Measurements from ENCODE around the gene SORL1-AS1.

The SORL1-AS1 gene

DNA sequence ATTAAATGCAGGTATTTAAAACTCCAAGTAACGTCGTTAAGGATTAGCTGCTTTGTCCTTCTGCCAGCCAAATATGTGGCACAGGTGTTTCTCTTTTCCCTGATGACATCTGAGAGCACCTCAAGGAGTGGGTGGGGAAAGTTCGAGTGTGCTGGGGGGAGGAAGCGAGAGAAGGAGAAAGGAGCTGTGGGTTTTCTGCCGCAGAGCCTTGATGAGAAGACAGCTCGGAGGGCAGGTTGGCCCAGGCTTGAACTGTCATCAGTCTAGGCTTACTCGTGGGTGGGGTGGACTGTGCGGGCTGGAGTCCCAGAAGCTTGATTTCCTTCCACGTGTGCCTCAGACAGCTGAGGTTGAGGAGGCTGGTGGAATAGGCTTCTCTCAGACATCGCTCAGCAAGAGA, 15.2 kb upstream of the SORL1-AS1 start:
- H3K9me3 ChIP-seq (replicated peaks; ENCODE audit: control insufficient read depth, insufficient read depth, low read length) = no peaks in the 10 kb centered on the region
- no peaks in the 10 kb centered on the region for H4K20me1 ChIP-seq (replicated peaks; ENCODE audit: control insufficient read depth, extremely low read depth, insufficient read depth, low read length)
- DNase-seq (ENCODE audit: low read depth, low spot score) (no peak), FAIRE-seq (no peak)
- dilution Hi-C loops (cut with MboI; ENCODE audit: extremely low pct_ligation_motif_present, low sequenced_read_pairs) = no loop called here
- H2AFZ ChIP-seq (ENCODE audit: low read depth, low read length) = no peak overlapping the region
- no peaks in the 10 kb centered on the region for H3K79me2 ChIP-seq (ENCODE audit: control insufficient read depth, insufficient read depth, low read length)
- no peak overlapping the region for H3K9ac ChIP-seq (replicated peaks; ENCODE audit: extremely low read depth, insufficient read depth, low read length)
- ChIA-PET CTCF (interaction anchor here (1.4 to 2.7 kb wide), 3 partner anchors 7 to 21 kb away, joined by 4 to 10 read pairs (median 4); no protein-coding TSS in a partner anchor), POLR2A (no interaction called here)
- intact Hi-C loops (cut with micrococcal nuclease) = loop anchor here (2.0 to 5.0 kb wide), 3 partner anchors 175 to 851 kb away; partner anchors contain the start of gene SC5D
- H3K4me2 ChIP-seq (ENCODE audit: insufficient read depth, low read length) = no peak overlapping the region
- no peak overlapping the region for H3K27ac ChIP-seq (ENCODE audit: insufficient read depth, low read depth, low read length)
- no peaks in the 10 kb centered on the region for H3K27me3 ChIP-seq (ENCODE audit: control insufficient read depth in 2 of 2, insufficient read depth in 2 of 2, low read length in 2 of 2)
- no peak overlapping the region for H3K4me3 ChIP-seq (replicated peaks in 1 of 3; ENCODE audit: insufficient read depth in 1 of 3, low read depth in 1 of 3, low read length in 3 of 3)
- no peak for TF ChIP-seq JUN (IDR thresholded peaks at IDR 0.05; ENCODE audit: borderline replicate concordance, insufficient read depth, insufficient read length, low read depth)
- BruUV-seq (replicated peaks) = no TSS peak
- H3K36me3 ChIP-seq (ENCODE audit: control insufficient read depth in 2 of 2, extremely low read depth in 1 of 2, insufficient read depth in 2 of 2, low read length in 2 of 2) = no peaks in the 10 kb centered on the region
- H3K4me1 ChIP-seq (ENCODE audit: control insufficient read depth, extremely low read depth, insufficient read depth, low read length) = peaks cover 32% of the 10 kb centered on the region
- no peaks in the 10 kb centered on the region for H3K9me1 ChIP-seq (replicated peaks; ENCODE audit: control insufficient read depth, extremely low read depth, insufficient read depth, low read length)

DNA sequence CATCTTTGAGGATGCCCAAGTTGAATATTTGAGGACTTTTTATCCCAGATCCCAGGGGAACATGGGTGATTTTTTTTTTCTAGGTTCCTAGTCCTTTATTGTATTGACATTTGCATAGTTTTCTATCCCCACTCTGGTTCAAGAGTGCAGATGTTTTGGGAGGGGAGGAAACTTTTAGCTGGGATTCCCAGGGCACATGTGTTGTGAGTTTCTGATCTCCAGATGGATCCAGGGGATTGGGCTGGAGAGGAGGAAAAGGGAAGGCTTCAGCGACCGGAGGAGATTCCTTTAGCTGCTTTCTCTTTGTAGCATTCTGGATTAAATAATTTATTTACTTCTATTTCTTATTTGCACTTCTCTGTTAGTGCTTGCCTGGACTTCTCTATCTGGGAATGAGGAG, 14.7 kb upstream of the SORL1-AS1 start:
- ChIA-PET POLR2A (no interaction called here), CTCF (interaction anchor here (1.4 to 2.7 kb wide), 5 partner anchors 7 to 124 kb away, joined by 3 to 10 read pairs (median 4); no protein-coding TSS in a partner anchor)
- Histone ChIP-seq H3K4me2 (ENCODE audit: insufficient read depth, low read length) (no peak overlapping the region), H3K9me3 (replicated peaks; ENCODE audit: control insufficient read depth, insufficient read depth, low read length) (no peaks in the 10 kb centered on the region), H3K9ac (replicated peaks; ENCODE audit: extremely low read depth, insufficient read depth, low read length) (no peak overlapping the region), H2AFZ (ENCODE audit: low read depth, low read length) (no peak overlapping the region), H3K27ac (ENCODE audit: insufficient read depth, low read depth, low read length) (no peak overlapping the region), H3K27me3 (ENCODE audit: control insufficient read depth in 2 of 2, insufficient read depth in 2 of 2, low read length in 2 of 2) (no peaks in the 10 kb centered on the region), H3K79me2 (ENCODE audit: control insufficient read depth, insufficient read depth, low read length) (no peaks in the 10 kb centered on the region), H4K20me1 (replicated peaks; ENCODE audit: control insufficient read depth, extremely low read depth, insufficient read depth, low read length) (no peaks in the 10 kb centered on the region), H3K9me1 (replicated peaks; ENCODE audit: control insufficient read depth, extremely low read depth, insufficient read depth, low read length) (no peaks in the 10 kb centered on the region), H3K36me3 (ENCODE audit: control insufficient read depth in 2 of 2, extremely low read depth in 1 of 2, insufficient read depth in 2 of 2, low read length in 2 of 2) (no peaks in the 10 kb centered on the region), H3K4me1 (ENCODE audit: control insufficient read depth, extremely low read depth, insufficient read depth, low read length) (peaks cover 32% of the 10 kb centered on the region), H3K4me3 (replicated peaks in 1 of 3; ENCODE audit: insufficient read depth in 1 of 3, low read depth in 1 of 3, low read length in 3 of 3) (no peak overlapping the region)
- DNase-seq (ENCODE audit: low read depth, low spot score) (no peak), FAIRE-seq (no peak)
- intact Hi-C loops (cut with micrococcal nuclease) = loop anchor here (2.0 to 5.0 kb wide), 3 partner anchors 175 to 850 kb away; partner anchors contain the start of gene SC5D
- dilution Hi-C loops (cut with MboI; ENCODE audit: extremely low pct_ligation_motif_present, low sequenced_read_pairs) = no loop called here
- TF ChIP-seq EZH2 (IDR thresholded peaks at IDR 0.05; ENCODE audit: borderline replicate concordance, low read depth, low read length, severe bottlenecking) (no peak), FOS (IDR thresholded peaks at IDR 0.05; ENCODE audit: borderline replicate concordance, insufficient read depth, low read length) (no peak), POLR2AphosphoS5 (IDR thresholded peaks at IDR 0.05; ENCODE audit: insufficient read depth, low read depth, low read length) (no peak), POLR2A (IDR thresholded peaks at IDR 0.05; ENCODE audit: low read depth, low read length) (no peak), GATA2 (IDR thresholded peaks at IDR 0.05; ENCODE audit: insufficient read depth, insufficient read length, low read depth, low read length) (no peak), MYC (IDR thresholded peaks at IDR 0.05; ENCODE audit: low read depth, low read length) (no peak), JUN (IDR thresholded peaks at IDR 0.05; ENCODE audit: borderline replicate concordance, insufficient read depth, insufficient read length, low read depth) (no peak)
- TF ChIP-seq, protein P1, sequence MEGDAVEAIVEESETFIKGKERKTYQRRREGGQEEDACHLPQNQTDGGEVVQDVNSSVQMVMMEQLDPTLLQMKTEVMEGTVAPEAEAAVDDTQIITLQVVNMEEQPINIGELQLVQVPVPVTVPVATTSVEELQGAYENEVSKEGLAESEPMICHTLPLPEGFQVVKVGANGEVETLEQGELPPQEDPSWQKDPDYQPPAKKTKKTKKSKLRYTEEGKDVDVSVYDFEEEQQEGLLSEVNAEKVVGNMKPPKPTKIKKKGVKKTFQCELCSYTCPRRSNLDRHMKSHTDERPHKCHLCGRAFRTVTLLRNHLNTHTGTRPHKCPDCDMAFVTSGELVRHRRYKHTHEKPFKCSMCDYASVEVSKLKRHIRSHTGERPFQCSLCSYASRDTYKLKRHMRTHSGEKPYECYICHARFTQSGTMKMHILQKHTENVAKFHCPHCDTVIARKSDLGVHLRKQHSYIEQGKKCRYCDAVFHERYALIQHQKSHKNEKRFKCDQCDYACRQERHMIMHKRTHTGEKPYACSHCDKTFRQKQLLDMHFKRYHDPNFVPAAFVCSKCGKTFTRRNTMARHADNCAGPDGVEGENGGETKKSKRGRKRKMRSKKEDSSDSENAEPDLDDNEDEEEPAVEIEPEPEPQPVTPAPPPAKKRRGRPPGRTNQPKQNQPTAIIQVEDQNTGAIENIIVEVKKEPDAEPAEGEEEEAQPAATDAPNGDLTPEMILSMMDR (IDR thresholded peaks at IDR 0.05; ENCODE audit: extremely low read depth in 1 of 2, insufficient read depth in 1 of 2, low read depth in 1 of 2, low read length in 2 of 2) = no peak
- TF ChIP-seq, protein P2, sequence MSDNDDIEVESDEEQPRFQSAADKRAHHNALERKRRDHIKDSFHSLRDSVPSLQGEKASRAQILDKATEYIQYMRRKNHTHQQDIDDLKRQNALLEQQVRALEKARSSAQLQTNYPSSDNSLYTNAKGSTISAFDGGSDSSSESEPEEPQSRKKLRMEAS (IDR thresholded peaks at IDR 0.05; ENCODE audit: insufficient read depth, insufficient read length) = no peak
- BruUV-seq (replicated peaks) = no TSS peak
